ENCODE data around the gene OFD1.

The OFD1 gene

DNA sequence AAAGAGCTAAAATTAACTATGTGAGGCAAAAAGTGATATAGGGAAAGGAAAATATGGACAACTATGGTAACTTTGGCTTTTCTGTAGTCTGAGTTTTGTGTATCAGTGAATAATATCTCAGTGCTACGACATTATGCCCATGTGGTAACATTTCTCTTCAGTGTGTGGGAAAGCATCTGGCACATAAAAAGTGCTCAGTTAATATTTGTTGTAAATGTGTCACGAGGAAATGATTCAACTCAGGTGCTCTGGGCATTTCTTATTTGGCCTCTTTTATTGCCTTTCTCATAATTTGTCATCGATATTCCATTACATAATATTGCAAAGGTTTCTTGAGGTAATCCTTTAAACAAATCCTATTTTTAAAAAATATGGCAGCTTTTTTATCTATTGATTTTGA lies 17.6 kb downstream of the OFD1 start:
- DNase-seq (ENCODE audit: low read depth in 2 of 2): no peak

DNA sequence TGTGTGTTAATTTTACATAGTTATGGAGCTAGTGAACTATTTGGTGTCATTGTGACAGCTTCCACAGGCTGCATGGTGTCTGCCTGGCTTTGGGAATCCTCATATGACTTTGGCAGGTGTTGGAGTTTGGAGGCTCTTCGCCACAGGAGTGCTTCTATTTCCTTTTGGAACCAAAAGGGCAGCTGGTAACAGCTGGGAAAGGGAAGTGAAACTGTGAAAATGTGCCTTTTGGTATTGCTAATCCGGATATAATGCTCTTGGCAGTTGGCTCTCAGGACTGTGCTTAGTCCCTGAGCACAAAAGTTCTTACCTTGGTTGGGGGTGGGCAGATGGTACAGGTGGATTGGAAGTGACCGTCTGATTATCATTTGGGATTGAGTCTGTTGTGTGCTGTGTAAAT lies 18.1 kb downstream of the OFD1 start:
- no peak for DNase-seq (ENCODE audit: low read depth in 2 of 2)

DNA sequence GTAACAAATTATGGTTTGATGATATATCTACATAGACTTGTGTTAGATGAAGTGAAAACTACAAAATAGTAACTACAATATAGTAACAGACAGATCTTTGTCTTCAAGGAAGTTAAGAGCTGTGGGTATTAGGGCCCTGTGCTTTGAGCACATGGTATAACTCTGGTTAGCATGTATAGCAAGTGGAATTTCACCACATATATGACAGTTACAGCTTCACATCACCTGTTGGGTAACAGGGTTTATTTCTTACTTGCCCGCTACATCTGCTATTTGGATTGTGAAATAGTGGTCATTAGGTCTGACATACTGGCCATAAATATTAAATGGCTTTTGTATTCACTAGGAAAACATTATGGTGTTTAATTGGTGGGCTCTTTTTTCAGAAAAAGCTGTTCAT lies 20.2 kb downstream of the OFD1 start:
- no peak for DNase-seq (ENCODE audit: low read depth in 2 of 2)

DNA sequence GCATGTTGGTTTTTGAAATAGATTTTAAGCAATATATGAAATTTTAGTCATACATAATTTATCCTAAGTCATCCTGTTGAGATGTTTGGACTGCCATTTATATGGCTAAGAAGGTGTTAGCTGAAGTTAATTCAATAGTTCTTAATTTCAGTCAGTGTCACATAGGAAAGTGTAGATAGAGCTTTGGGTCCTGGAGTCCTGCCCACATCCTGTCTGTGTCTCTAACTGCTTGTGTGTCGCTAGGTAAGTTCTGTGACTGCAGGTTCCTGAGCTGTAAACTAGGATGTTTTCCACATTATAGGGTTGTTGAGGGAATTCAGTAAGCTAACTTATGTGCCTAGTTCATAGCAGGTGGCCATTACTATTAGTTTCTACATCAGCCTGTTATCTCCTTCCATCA lies 20.7 kb downstream of the OFD1 start:
- DNase-seq (ENCODE audit: low read depth in 2 of 2): no peak

DNA sequence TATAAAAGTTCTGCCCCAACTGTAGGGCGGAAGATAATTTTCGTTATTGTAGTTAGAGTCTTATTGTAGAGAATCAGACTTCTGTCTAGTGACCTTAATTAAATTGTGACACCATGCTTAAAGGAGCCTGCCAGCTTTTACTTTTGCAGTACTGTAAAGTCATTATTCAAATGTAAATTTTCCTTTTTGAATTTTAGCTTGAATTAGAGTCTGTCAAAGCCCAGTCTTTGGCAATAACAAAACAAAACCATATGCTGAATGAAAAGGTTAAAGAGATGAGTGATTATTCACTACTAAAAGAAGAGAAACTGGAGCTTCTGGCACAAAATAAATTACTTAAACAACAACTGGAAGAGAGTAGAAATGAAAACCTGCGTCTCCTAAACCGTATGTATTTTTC lies 21.8 kb downstream of the OFD1 start:
- DNase-seq (ENCODE audit: low read depth in 2 of 2): no peak

DNA sequence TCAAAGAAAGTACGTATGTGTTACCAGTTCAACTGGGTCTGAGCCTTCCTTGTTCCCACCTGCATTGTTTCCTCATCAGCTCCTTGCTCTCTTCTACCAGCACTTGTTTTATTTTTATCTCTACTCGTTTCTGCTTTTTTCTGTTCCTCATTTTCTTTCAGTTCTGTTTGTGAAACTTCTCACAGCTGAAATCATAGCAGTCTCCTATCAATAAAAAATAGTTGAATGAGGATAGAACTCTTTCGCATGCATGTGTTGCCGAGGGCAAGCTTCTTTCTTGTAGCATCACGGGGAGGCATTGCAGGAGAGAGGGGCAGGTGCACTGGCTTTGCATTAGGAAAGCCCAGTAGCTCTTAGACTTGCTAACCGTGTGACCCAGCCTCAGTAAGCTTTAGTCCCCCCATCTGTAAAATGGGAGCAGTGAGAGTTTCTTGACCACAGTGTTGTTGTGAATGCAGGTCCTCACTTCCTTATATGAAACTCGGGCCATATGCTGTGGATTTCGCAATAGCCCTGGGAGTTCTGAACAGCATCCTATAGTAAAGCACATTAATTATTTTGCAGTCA lies 24.7 kb downstream of the OFD1 start:
- DNase-seq (ENCODE audit: low read depth in 2 of 2): no peak

DNA sequence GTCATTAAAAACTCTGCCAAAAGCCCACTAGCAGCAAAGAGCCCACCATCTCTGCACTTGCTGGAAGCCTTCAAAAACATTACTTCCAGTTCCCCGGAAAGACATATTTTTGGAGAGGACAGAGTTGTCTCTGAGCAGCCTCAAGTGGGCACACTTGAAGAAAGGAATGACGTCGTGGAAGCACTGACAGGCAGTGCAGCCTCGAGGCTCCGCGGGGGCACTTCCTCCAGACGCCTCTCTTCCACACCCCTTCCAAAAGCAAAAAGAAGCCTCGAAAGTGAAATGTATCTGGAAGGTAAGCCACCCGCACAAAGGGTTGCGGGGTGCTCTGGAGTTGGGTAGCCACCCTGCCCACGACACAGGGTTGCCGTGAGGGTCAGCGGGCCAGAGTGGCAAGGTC lies 25.9 kb downstream of the OFD1 start:
- no peak for DNase-seq (ENCODE audit: low read depth in 2 of 2)

DNA sequence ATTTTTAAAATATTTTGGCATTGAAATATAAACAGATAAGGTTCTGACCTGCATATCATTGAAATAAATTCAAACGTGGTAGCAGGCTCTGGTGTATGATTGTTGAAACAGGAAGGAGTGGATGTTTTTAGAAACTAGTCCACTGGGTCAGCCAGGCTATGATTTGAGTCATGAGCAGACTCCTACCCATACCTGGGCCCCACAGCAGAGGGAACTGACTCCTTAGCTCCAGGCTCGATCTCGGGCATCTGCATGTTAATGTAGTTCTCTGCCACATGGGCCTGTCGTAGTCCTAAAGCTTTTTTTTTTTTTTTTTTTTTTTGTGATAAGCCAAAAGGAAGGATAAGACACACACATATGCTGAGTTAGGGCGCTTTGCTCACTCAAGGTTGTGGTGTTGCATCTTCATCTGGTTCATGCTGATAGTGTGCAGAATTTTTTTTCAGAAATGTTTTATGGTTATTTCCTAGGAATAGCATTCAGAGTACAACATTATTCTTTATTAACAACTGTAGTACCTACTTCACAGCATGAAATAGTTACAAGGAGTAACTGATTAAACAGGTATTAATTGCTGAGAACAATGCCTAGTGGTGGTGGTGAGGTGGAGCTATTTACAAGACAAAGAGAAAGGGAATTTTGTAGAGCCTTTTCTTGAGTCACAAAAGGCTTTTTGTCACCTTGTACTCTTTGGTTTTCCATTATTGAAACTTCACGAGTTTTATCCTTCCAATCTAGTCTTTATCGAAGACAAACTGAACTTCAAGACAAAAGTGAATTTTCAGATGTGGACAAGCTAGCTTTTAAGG lies 27.3 kb downstream of the OFD1 start:
- no peak for DNase-seq (ENCODE audit: low read depth in 2 of 2)

DNA sequence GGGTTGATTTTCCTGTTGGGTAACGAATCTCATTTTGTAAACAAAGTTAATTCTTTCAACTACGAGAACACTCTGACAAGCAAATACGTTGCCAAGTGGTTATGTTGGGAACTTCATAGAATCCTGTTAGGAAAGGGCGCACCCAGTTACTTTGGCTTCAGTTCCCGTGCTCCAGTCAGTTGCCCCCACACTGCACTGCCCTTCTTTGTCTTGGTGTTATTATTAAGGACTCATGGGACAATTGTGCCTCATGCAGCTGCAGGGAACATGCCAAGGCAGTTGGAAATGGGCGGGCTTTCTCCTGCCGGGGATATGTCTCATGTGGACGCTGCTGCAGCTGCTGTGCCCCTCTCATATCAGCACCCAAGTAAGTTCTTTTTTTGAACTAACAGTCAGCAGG lies 28.9 kb downstream of the OFD1 start:
- no peak for DNase-seq (ENCODE audit: low read depth in 2 of 2)

DNA sequence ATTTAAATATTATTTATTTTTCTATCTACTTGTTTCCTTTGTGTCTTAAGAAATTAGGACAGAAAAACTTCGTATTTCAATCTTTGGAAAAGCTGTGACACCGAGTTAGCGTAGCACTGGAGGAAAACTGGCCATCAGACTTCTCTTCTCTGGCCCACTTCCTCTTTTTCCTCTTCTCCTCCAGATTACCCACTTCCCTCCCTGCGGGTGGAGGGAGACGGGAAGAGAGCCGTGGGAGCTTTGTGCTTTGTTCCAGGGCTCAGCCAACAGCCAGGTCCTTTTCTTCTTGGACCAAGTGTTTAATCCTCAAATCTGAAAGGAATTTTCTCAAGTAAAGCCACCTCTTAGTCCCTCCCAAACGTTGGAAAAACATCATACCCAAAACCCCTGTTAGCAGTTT lies 29.7 kb downstream of the OFD1 start:
- DNase-seq (ENCODE audit: low read depth in 2 of 2): no peak

DNA sequence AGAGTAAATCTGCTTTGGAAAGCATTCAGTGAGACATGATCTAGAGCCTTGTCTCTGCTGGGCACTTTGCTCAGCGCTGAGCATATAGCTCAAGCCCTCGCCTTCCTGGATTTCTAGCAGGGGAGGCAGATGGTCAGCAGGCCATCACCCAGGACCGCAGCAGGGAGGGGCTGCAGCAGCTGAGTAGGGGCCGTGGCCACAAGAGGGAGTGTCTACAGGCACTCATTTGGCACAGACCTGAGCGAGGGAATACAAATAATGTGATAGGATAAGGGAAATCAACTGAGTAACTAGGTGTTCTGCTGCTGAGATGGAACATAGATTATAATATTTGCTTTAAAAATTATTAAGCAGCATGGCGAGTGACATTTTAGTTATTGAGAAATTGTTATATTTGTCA lies 30.2 kb downstream of the OFD1 start:
- no peak for DNase-seq (ENCODE audit: low read depth in 2 of 2)

DNA sequence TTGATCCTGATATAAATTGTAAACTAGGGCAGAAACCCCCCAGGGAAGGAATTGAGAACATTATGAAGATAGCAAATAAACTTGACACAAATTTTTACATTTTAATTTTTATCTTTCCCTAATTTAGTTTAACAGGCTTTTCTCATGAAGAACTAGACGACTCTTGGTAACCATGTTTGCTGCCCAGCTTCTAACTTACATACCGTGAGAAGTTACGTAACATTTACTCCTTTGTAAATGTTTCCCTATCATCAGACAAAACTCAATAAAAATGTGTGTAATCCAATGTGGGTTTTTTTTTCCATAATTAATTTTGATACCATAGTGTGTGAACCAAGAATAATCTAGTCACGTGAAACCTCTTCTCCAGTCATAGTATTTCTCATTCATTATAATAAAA lies 34.4 kb downstream of the OFD1 start:
- DNase-seq (ENCODE audit: low read depth in 2 of 2): no peak

DNA sequence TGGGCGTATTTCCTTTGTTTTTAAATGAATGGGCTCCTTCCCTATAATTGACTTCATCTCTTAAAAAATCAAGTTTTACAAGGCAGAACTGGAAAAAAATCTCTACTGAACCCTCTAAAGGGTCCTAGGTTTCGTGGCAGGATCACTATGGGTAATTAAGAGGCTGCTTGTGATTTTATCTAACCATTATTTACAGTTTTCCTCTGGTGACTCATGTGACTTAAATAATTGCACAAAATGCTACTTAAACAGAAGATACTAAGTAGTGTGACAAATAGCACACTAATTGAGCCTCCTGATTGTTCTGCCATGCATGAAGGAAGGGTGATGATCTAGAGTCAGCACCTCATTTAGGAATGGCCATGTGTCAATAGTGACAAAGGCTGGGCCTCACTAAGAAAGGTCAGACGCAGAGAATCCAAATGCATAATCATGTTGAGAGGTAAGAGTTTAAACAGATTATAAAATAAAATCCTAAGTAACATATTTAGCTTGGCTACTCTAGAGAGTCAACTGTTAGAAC lies 35.5 kb downstream of the OFD1 start:
- no peak for DNase-seq (ENCODE audit: low read depth in 2 of 2)

DNA sequence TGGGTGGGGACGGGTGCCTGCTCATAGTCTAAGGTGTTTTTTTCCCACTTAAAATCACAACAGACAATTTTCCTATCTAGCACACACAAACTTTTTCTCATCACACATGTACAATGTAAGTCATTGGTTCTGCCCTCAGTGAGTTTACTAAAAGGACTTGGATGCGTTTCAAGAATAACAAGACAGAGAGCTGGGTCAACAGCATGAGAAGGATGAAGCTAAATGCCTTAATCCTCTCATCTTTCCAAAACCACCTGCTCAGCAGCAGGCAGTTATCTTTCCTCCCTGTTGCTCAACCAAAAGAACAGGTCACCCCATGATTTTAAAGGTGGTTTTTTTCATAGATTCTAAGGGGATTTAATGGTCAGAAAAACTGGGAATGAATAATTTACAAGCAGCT lies 40.1 kb downstream of the OFD1 start:
- DNase-seq (ENCODE audit: low read depth in 2 of 2): no peak

DNA sequence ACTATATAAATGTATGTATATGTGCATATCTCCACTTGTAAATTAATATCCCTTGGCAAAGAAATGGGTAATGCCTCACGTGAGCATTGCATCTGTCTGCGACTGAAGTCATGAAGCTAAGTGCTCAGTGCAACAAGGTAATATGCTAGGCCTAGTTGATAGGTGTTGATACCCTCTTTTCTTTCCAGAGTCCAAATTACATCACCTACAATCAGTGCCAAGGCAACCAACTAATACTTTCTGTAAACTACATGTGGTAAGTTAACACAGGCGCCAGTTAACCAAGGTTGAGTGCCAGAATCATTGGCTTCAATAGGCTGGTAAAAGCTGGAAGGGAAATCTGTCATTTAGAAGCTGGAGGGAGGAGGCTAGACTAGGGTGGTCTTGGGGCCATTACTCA lies 41.3 kb downstream of the OFD1 start:
- no peak for DNase-seq (ENCODE audit: low read depth in 2 of 2)

DNA sequence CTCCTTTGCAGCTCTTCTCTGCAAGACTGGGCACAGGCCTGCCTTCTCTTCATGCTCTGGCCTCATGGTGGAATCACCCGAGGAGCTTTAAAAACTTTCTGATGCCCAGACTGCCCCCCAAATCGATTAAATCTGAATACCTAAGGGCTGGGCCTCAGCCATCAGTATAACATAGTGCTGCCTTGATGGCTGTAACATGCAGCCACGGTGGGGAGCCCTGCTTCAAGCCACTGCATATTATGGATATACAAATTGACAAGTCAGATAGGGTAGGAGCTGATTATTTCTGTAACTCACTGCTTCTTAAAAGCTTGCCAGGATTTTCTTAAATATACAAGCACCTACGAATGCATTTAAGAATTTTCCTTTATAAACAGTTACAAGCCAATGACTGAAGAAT lies 41.8 kb downstream of the OFD1 start:
- no peak for DNase-seq (ENCODE audit: low read depth in 2 of 2)

DNA sequence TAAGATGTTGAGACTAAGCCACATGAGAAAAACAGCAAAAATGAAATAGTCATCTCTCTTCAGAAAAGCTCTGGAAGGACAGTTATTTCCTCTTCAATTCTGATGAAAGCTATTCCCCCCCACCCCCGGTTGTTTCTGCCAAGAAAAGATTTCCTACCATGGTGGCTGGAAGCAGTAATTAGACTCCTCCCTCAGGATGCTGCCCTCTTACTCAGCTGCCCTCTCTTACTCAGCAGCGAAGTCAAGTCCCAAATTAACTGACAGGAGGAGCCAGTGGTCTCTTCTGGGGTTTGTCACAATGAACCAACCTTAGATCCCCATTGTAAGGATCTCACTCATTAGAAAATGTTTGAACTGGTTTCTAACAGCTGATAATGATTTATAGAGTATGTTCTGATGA lies 44.4 kb downstream of the OFD1 start:
- no peak for DNase-seq (ENCODE audit: low read depth in 2 of 2)

DNA sequence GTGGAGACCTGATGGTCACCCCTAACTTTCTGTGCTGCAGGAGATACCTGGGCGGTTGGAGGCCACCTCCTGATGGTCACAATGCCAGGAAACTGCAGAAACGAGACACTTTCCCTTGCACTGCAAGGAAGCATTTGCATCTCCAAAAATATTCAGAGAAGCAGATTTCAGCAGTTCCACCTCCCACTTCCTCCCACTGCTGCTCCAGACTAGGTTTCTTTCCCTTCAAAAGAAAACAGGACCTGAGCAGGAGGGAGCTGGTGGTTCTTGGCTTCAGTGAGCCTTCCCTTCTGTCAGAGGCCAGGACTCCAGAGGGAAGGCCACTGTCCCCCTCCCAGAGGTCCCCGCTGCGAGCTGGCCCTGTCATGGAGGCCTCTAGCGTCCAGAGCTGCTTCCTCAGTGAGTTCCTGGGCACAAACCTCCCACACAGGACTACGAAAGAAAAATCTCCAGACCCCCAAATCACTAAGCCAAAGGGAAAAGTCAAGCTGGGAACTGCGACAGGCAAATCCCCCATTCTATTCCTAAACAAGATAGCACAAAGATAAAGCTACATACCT lies 46.4 kb downstream of the OFD1 start:
- no peak for DNase-seq (ENCODE audit: low read depth in 2 of 2)

DNA sequence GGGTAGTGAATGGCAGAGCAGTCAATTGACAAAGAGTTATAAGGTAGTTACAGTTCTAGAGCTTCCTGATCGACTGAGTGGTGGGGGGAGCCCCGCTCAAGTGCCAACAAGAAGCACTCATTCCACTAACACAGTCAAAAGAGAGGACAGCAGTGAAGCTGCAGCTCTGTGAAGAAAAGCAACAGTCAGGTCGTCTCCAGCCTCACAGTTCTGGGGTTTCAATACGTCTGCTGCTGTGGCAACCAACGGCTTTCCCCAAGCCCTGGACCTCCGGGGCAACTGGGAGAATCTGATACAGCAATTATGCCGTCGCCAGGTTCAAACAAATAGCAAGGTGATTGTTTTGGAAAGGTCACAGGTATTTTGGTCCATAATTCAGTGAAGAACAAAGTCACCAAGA lies 51.5 kb downstream of the OFD1 start:
- no peak for DNase-seq (ENCODE audit: low read depth in 2 of 2)

DNA sequence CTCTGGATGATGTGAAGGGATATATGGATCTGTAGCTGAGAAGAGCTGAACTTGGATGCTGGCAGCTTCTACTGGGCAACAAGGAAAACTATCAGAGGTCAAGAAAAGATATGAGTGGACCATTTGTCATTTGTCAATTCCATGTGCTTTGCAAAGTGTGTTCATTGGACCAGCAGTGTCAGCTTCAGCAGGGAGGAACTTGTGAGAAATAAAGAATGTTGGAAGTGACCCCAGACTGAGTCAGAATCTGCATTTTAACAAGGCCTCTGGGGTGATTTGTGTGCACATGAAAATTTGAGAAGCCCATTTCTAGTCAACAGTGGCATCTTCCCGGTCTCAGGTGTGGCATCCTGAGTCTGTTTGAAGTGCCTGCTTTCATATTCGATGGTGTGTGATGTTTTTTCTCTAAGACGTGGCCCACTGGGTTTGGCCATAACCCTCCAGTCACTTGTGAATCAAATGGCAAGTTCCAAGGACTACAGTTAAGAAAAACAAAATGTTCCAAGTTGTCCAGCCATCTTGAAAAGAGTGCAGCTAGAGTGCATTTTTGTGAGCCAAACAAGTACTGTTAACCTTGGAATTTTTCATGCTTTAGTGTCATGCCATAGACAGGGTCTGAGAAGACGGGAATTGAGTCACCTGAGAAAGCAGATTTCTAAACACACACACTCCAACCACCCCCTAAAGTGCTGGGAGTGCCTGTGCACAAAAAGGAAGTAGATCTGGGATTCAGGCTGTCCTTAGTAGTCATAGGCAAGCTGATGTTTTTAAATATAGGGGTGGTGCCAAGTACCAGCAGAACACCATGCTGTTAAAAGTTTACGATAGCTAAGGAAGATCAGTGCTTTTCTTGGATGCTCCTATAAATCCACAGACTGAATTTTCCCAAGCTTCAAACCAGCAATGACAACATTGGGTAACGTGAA lies 55.9 kb downstream of the OFD1 start:
- no peak for DNase-seq (ENCODE audit: low read depth in 2 of 2)

DNA sequence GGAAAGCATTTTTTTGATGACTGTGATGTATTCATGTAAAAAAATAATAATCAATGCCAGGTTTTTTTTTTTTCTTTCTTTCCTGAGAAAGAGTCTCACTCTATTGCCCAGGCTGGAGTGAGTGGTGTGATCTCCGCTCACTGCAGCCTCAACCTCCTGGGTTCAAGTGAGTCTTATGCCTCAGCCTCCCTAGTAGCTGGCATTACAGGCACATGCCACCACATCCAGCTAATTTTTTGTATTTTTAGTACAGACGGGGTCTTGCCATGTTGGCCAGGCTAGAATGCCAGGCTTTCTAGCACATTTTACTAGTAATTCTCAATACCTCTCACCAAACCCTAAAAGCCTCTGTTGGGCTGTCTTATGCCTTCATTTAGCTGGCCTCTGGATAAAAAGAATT lies 56.6 kb downstream of the OFD1 start:
- DNase-seq (ENCODE audit: low read depth in 2 of 2): no peak

DNA sequence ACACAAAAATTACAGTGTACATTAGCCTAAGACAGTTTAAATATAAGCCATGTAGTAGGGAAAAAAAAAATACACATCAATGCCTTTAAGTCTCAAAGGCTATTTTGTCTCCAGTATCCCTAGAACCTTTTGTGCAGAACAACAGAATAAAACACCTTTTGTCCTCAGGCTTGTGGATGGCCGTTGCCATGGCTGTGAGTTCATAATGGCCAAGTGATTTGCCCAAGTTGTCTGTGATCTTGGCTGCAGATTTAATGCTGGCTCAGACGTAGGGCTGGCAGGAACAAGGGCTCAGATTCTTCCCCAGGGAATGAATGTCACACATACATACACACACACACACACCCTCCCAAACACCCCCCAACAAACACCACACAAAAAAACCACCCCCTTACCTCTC lies 57.0 kb downstream of the OFD1 start:
- no peak for DNase-seq (ENCODE audit: low read depth in 2 of 2)
